Lung (tissue), 12 donors: Measurements from ENCODE around the gene CYB5R4. TPM values are rescaled to one million over a fixed set of nuclear protein-coding genes. Genes with fewer than 3 reads are reported as not detected.
"Not testable (repeated sequence)": the region's sequence is repeated elsewhere in the genome, so short reads cannot be mapped to it uniquely, and the experiment has no call there.

ENCODE experiments used
- ATAC-seq: fragments of 200-7000 bp; cut with Tn5 transposase; one replicate; pipeline ENCODE4 v1.9.1; 2020; ENCODE audit warnings: moderate number of reproducible peaks; ENCODE audit not compliant: insufficient read depth, low FRiP score
- DNase-seq, 3 donors: peaks; one replicate each; pipeline ENCODE4 v3.0.0-alpha.2; 2013 to 2017
- H3K27ac ChIP-seq, 2 donors: one replicate each; pipeline ENCODE4 v1.5.1; 2013; ENCODE audit warnings: mild to moderate bottlenecking in 2 of 2, moderate library complexity in 2 of 2, control low read depth in 1 of 2, inconsistent platforms in 1 of 2, low read depth in 1 of 2, low read length in 1 of 2
- H3K27me3 ChIP-seq, 3 donors: one replicate each; pipeline ENCODE4 v1.5.1; 2013; ENCODE audit warnings: low read length in 2 of 3; ENCODE audit not compliant: control insufficient read depth in 3 of 3, insufficient read depth in 3 of 3
- H3K36me3 ChIP-seq, 4 donors: one replicate each; pipeline ENCODE4 v1.5.1; 2013; ENCODE audit warnings: low read length in 4 of 4, mild to moderate bottlenecking in 1 of 4, moderate library complexity in 1 of 4; ENCODE audit not compliant: control insufficient read depth in 4 of 4, insufficient read depth in 4 of 4
- H3K4me1 ChIP-seq, 5 donors: one replicate each; pipeline ENCODE4 v1.5.1; 2013; ENCODE audit warnings: low read length in 5 of 5, mild to moderate bottlenecking in 2 of 5, moderate library complexity in 1 of 5; ENCODE audit not compliant: control insufficient read depth in 5 of 5, insufficient read depth in 5 of 5
- H3K4me3 ChIP-seq: one replicate; pipeline ENCODE4 v1.5.1; 2013; ENCODE audit warnings: mild to moderate bottlenecking, control low read depth, moderate library complexity
- H3K9ac ChIP-seq, 2 donors: one replicate each; pipeline ENCODE4 v1.5.1; 2013; ENCODE audit warnings: low read length in 2 of 2, control low read depth in 1 of 2; ENCODE audit not compliant: insufficient read depth in 1 of 2
- H3K9me3 ChIP-seq, 4 donors: one replicate each; pipeline ENCODE4 v1.5.1; 2013; ENCODE audit warnings: low read length in 3 of 4, mild to moderate bottlenecking in 1 of 4, moderate library complexity in 1 of 4; ENCODE audit not compliant: control insufficient read depth in 4 of 4, insufficient read depth in 3 of 4
- WGBS, 2 donors: extraction: QIAGEN DNeasy Blood & Tissue Kit; methylation state at CpG; one replicate each; pipeline ENCODE4 v1.1.7; 2013; 5-methylcytosine and 5-hydroxymethylcytosine counted together
- polyA plus RNA-seq, 2 donors: library from polyadenylated mRNA; stranded (reverse); fragments of 200-250 nt; gene quantifications; one replicate each; pipeline ENCODE4 v1.2.1, GENCODE V29; 2013
- total RNA-seq, 2 donors: library from RNA; depleted of rRNA in 1 of 2; stranded (reverse); fragments of >200 nt in 1 of 2; gene quantifications; one replicate each; pipeline ENCODE4 v1.2.1, GENCODE V29; 2014 to 2021
- TF ChIP-seq, protein P1 (sequence below): IDR thresholded peaks from 2 replicates; pipeline ENCODE4 v1.5.1; 2012; ENCODE audit warnings: mild to moderate bottlenecking; ENCODE audit errors: control extremely low read depth, extremely low read depth
- donor health status: control.
- donor health status: control.
- donor health status: Bipolar disorder and iron deficiency.
- donor health status: healthy.
- donor health status: DM: yes; HTN: yes; CAD: no.

Gene CYB5R4
- total and polyA plus RNA-seq, 4 donors, result 4.6 to 41.4 (median 24.9) TPM

DNA sequence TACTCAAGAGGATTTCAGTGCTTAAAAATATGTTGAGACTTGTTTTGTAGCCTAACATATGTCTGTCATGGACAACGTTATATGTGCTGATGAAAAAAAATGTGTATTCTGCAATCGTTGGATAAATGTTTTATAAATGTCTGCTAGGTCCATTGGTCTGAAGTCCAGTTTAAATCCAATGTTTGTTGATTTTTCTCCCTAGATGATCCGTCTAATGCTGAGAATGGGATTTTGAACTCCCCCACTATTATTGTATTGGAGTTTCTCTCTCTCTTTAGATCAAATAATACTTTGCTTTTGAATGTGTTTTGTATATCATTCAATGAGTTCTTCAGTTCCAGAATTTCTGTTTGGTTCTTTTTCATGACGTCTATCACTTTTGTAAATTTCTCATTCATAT, 44.9 kb downstream of the CYB5R4 start:
- Histone ChIP-seq H3K4me3 (no peak overlapping the region), H3K4me1 (peaks cover 0 to 2% (median 0%) of the 10 kb centered on the region in 5 donors), H3K36me3 (peaks cover 0 to 1% (median 0%) of the 10 kb centered on the region in 4 donors), H3K9ac (no peak overlapping the region), H3K27ac (no peak overlapping the region), H3K27me3 (no peaks in the 10 kb centered on the region), H3K9me3 (no peaks in the 10 kb centered on the region)
- WGBS, 2 donors, result 96 to 97% methylated on average over 4 of the region's 4 CpGs
- no peak for DNase-seq
- TF ChIP-seq, protein P1, sequence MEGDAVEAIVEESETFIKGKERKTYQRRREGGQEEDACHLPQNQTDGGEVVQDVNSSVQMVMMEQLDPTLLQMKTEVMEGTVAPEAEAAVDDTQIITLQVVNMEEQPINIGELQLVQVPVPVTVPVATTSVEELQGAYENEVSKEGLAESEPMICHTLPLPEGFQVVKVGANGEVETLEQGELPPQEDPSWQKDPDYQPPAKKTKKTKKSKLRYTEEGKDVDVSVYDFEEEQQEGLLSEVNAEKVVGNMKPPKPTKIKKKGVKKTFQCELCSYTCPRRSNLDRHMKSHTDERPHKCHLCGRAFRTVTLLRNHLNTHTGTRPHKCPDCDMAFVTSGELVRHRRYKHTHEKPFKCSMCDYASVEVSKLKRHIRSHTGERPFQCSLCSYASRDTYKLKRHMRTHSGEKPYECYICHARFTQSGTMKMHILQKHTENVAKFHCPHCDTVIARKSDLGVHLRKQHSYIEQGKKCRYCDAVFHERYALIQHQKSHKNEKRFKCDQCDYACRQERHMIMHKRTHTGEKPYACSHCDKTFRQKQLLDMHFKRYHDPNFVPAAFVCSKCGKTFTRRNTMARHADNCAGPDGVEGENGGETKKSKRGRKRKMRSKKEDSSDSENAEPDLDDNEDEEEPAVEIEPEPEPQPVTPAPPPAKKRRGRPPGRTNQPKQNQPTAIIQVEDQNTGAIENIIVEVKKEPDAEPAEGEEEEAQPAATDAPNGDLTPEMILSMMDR, result no peak
- no peak for ATAC-seq

DNA sequence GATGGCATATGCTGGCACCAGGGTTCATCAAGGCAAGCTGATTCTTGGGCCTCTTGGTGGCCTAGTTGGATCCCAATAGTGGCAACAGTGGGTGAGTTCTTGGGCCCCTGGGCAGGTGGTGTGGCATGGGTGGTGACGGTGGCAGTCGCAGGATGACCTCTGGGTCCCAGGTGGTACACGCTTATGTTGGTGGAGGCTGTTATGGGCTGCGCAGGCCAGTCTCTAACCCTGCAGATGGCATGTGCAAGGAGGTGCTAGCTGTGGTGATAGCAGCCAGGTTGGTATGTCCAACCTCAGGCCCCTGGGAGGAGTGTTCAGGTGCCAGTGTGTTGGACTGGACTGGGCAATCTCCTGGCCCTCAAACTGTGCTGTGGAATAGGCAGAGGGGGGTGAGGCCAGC, 46.2 kb downstream of the CYB5R4 start:
- 85 to 97% methylated on average over 4 of the region's 4 CpGs for WGBS, 2 donors
- H3K36me3 ChIP-seq, result peaks cover 0 to 1% (median 0%) of the 10 kb centered on the region in 4 donors
- no peak overlapping the region for H3K27ac ChIP-seq
- H3K9me3 ChIP-seq, result no peaks in the 10 kb centered on the region
- no peak for ATAC-seq
- TF ChIP-seq, protein P1, result no peak
- H3K4me1 ChIP-seq, result peaks cover 0 to 2% (median 0%) of the 10 kb centered on the region in 5 donors
- H3K9ac ChIP-seq, result no peak overlapping the region
- DNase-seq, result no peak
- H3K27me3 ChIP-seq, result no peaks in the 10 kb centered on the region
- H3K4me3 ChIP-seq, result no peak overlapping the region

DNA sequence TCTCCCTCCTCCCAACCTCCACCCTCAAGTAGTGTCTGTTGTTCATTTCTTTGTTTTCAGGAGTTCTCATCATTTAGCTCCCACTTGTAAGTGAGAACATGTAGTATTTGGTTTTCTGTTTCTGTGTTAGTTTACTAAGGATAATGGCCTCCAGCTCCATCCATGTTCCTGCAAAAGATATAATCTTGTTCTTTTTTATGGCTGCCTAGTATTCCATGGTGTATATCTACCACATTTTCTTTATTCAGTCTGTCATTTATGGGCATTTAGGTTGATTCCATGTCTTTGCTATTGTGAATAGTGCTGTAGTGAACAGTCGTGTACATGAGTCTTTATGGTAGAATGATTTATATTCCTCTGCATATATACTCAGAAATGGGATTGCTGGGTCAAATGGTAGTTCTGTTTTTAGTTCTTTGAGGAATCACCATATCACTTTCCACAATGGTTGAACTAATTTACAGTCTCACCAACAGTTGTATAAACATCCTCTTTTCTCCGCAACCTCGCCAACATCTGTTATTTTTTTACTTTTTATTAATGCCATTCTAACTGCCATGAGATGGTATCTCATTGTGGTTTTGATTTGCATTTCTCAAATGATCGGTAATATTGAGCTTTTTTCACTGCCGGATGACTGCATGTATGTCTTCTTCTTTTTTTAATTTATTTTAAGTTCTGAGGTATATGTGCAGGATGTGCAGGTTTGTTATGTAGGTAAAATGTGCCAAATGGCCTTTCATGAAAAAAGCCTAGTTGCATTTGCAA, 48.3 kb downstream of the CYB5R4 start:
- DNase-seq, result not testable (repeated sequence)

DNA sequence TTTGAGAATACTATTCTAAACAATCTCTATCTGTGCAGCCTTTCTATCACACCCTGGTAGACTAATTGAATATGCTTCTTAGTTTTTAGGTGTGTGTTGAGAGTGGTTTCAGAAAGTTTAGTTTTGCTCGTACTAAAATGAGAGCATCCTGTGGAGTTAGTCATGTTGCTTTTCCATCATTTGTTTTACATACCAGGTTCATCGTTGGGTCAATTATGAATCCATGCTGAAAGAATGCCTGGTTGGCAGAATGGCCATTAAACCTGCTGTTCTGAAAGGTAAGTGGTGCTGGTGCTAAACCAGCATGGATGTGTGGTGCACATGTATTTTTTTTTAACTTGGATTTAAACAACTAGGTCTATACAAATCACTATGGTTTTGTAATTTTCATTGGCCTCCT, 49.3 kb downstream of the CYB5R4 start:
- H3K27ac ChIP-seq, result no peak overlapping the region
- peaks cover 0 to 1% (median 0%) of the 10 kb centered on the region in 4 donors for H3K36me3 ChIP-seq
- DNase-seq, result no peak
- no peak overlapping the region for H3K9ac ChIP-seq
- H3K4me1 ChIP-seq, result peaks cover 0 to 2% (median 0%) of the 10 kb centered on the region in 5 donors
- no peak for ATAC-seq
- H3K9me3 ChIP-seq, result no peaks in the 10 kb centered on the region
- no peak overlapping the region for H3K4me3 ChIP-seq
- H3K27me3 ChIP-seq, result no peaks in the 10 kb centered on the region
- WGBS, 2 donors, result 90 to 92% methylated on average over 2 of the region's 2 CpGs
- TF ChIP-seq, protein P1, result no peak

More for the DNA sequence above, 48.3 kb downstream of the CYB5R4 start:
- not testable (repeated sequence) for H3K27ac ChIP-seq, H3K4me3 ChIP-seq, H3K27me3 ChIP-seq, H3K36me3 ChIP-seq, H3K9ac ChIP-seq, H3K9me3 ChIP-seq, H3K4me1 ChIP-seq, ATAC-seq
- 74 to 87% methylated on average over 5 of the region's 5 CpGs for WGBS, 2 donors
